Hepatocyte (in vitro differentiated cells): ENCODE data around the gene CDK11B. TPM values are rescaled to one million over a fixed set of nuclear protein-coding genes. Genes with fewer than 3 reads are reported as not detected.

ENCODE experiments used
- DNase-seq: peaks from one replicate; pipeline ENCODE4 v3.0.0-alpha.2; 2016; ENCODE audit warnings: low spot score
- H2AFZ ChIP-seq: fragments of 200-600 bp; sonication (generic); 2 replicates; pipeline ENCODE4 v1.6.0; 2016; ENCODE audit warnings: antibody characterized with exemption, mild to moderate bottlenecking
- H3K27ac ChIP-seq: fragments of 200-600 bp; sonication (generic); 2 replicates; pipeline ENCODE4 v1.5.1; 2016; ENCODE audit warnings: mild to moderate bottlenecking
- H3K27me3 ChIP-seq: fragments of 200-600 bp; sonication (generic); 2 replicates; pipeline ENCODE4 v1.6.1; 2016
- H3K36me3 ChIP-seq: fragments of 200-600 bp; sonication (generic); replicated peaks from 2 replicates; pipeline ENCODE4 v1.5.1; 2016; ENCODE audit warnings: low read depth; ENCODE audit not compliant: insufficient read depth
- H3K4me1 ChIP-seq: fragments of 200-600 bp; sonication (generic); 2 replicates; pipeline ENCODE4 v1.5.1; 2016; ENCODE audit warnings: mild to moderate bottlenecking, moderate library complexity; ENCODE audit not compliant: insufficient read depth
- H3K4me2 ChIP-seq: fragments of 200-600 bp; sonication (generic); 2 replicates; pipeline ENCODE4 v1.6.0; 2016
- H3K4me3 ChIP-seq: fragments of 200-600 bp; sonication (generic); 2 replicates; pipeline ENCODE4 v1.5.1; 2016; ENCODE audit warnings: mild to moderate bottlenecking
- H3K79me2 ChIP-seq: fragments of 200-600 bp; sonication (generic); 2 replicates; pipeline ENCODE4 v1.6.0; 2017; ENCODE audit warnings: mild to moderate bottlenecking
- H3K9me2 ChIP-seq: fragments of 200-600 bp; sonication (generic); replicated peaks from 2 replicates; pipeline ENCODE4 v1.6.0; 2017; ENCODE audit warnings: mild to moderate bottlenecking; ENCODE audit not compliant: insufficient read depth
- H3K9me3 ChIP-seq: fragments of 200-600 bp; sonication (generic); 2 replicates; pipeline ENCODE4 v1.5.1; 2016; ENCODE audit warnings: low read depth, mild to moderate bottlenecking
- H4K20me1 ChIP-seq: fragments of 200-600 bp; sonication (generic); 2 replicates; pipeline ENCODE4 v1.6.0; 2016; ENCODE audit warnings: mild to moderate bottlenecking; ENCODE audit not compliant: insufficient read depth, poor library complexity, severe bottlenecking
- CTCF ChIP-seq: fragments of 200-600 bp; sonication (generic); IDR thresholded peaks from 2 replicates; pipeline ENCODE4 v1.5.1; 2016; ENCODE audit warnings: antibody characterized with exemption, mild to moderate bottlenecking; ENCODE audit not compliant: poor library complexity
- EZH2 ChIP-seq: fragments of 200-600 bp; sonication (generic); IDR thresholded peaks from 2 replicates; pipeline ENCODE4 v1.6.1; 2016; ENCODE audit warnings: antibody characterized with exemption, mild to moderate bottlenecking, borderline replicate concordance
- EZH2phosphoT487 ChIP-seq: fragments of 200-600 bp; sonication (generic); IDR thresholded peaks from one replicate; pipeline ENCODE4 v1.6.1; 2018; ENCODE audit warnings: antibody characterized with exemption, mild to moderate bottlenecking, low read depth, moderate library complexity; ENCODE audit not compliant: unreplicated experiment, severe bottlenecking
- WGBS: methylation state at CpG from one replicate; pipeline ENCODE4 v1.1.6; 2016; ENCODE audit warnings: low lambda C conversion rate; ENCODE audit errors: missing lambda C conversion rate; 5-methylcytosine and 5-hydroxymethylcytosine counted together
- polyA plus RNA-seq: library from polyadenylated mRNA; unstranded; fragments of >200 nt; fragmentation: Nextera tagmentation; extraction: Ambion mirVana; gene quantifications from 2 replicates; pipeline ENCODE4 v1.2.1, GENCODE V29; 2016
- total RNA-seq: library from RNA; depleted of rRNA; stranded (reverse); fragments of >200 nt; gene quantifications from 2 replicates; pipeline ENCODE4 v1.2.3, GENCODE V29; 2014

CDK11B gene
- total and polyA plus RNA-seq, 2 experiments from 2014 or later: 7.5 to 15.3 TPM

DNA sequence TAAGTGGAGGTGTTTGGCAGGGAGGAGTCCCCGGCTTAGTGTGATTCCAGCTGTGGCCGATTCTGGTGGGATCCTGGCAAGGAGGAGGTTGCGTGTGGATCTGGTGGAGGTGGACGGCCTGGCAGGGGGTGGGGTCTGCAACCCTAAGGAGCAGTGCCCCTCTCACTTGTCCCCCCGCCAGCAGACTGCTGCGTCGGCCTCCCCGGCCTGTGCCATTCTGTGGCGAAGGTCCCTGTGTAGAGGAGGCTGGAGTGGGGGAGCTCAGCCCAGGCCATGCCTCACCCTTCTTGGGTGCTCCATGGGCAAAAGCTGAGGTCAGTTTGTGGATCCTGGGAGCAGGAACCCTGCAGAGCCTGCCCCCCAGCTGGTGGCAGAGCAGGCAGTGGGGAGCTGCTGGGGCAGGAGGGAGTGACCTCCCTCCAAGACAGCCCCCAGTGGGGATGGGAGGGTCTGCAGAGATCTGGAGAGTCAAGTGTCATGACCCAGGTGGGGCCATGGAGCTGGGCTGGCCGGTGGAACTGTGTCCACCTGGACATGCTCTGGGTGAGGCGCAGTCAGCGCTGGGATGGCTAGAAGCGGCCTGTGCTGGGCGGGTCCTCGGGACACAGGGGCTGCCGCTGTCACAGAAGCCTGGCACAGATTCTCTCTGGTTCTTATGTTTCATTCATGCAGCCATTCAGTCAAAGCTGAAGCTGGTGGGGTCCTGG lies 38.2 kb downstream of the CDK11B start:
- Histone ChIP-seq H3K79me2 (peaks cover 36% of the 10 kb centered on the region), H3K9me2 (no peaks in the 10 kb centered on the region), H3K9me3 (no peaks in the 10 kb centered on the region), H3K27me3 (no peaks in the 10 kb centered on the region), H3K27ac (no peak overlapping the region), H3K4me2 (no peak overlapping the region), H3K36me3 (no peaks in the 10 kb centered on the region), H3K4me3 (no peak overlapping the region), H4K20me1 (peaks cover 7% of the 10 kb centered on the region), H3K4me1 (peaks cover 9% of the 10 kb centered on the region), H2AFZ (no peak overlapping the region)
- WGBS: 95% methylated on average over 16 of the region's 16 CpGs
- no peak for DNase-seq
- no peak for TF ChIP-seq EZH2
- no peak for TF ChIP-seq CTCF
- no peak for TF ChIP-seq EZH2phosphoT487

- Histone ChIP-seq H3K27ac (no peak overlapping the region), H2AFZ (no peak overlapping the region), H3K4me3 (no peak overlapping the region), H3K4me2 (no peak overlapping the region), H3K36me3 (no peaks in the 10 kb centered on the region), H3K9me2 (no peaks in the 10 kb centered on the region), H4K20me1 (peaks cover 8% of the 10 kb centered on the region), H3K9me3 (no peaks in the 10 kb centered on the region), H3K27me3 (no peaks in the 10 kb centered on the region), H3K79me2 (peaks cover 37% of the 10 kb centered on the region), H3K4me1 (peaks cover 9% of the 10 kb centered on the region)
- no peak for DNase-seq
- TF ChIP-seq EZH2 (no peak), EZH2phosphoT487 (no peak)
- 81% methylated on average over 14 of the region's 14 CpGs for WGBS
These were observed 38.9 kb downstream of the CDK11B start for GRCh38 chr1:1619917-1620361.

- no peak for DNase-seq
- H3K4me1 ChIP-seq: peaks cover 15% of the 10 kb centered on the region
- no peak for TF ChIP-seq EZH2phosphoT487
- TF ChIP-seq CTCF: no peak
- no peak for TF ChIP-seq EZH2
- no peak overlapping the region for H3K27ac ChIP-seq
- peaks cover 14% of the 10 kb centered on the region for H4K20me1 ChIP-seq
- H3K27me3 ChIP-seq: no peaks in the 10 kb centered on the region
- no peaks in the 10 kb centered on the region for H3K9me2 ChIP-seq
- no peak overlapping the region for H2AFZ ChIP-seq
- WGBS: 97% methylated on average over 9 of the region's 9 CpGs
- H3K9me3 ChIP-seq: no peaks in the 10 kb centered on the region
- peaks cover 44% of the 10 kb centered on the region for H3K79me2 ChIP-seq
- no peak overlapping the region for H3K4me2 ChIP-seq
- no peak overlapping the region for H3K4me3 ChIP-seq
- H3K36me3 ChIP-seq: no peaks in the 10 kb centered on the region
These were observed 40.3 kb downstream of the CDK11B start for GRCh38 chr1:1618396-1619068.

GRCh38 chr1:1617925-1618324 lies 40.9 kb downstream of the CDK11B start:
- TF ChIP-seq CTCF (no peak), EZH2phosphoT487 (no peak), EZH2 (no peak)
- peaks cover 19% of the 10 kb centered on the region for H3K4me1 ChIP-seq
- no peak overlapping the region for H3K4me2 ChIP-seq
- H3K9me3 ChIP-seq: no peaks in the 10 kb centered on the region
- no peaks in the 10 kb centered on the region for H3K36me3 ChIP-seq
- peaks cover 50% of the 10 kb centered on the region for H3K79me2 ChIP-seq
- WGBS: 98% methylated on average over 6 of the region's 6 CpGs
- H2AFZ ChIP-seq: no peak overlapping the region
- no peaks in the 10 kb centered on the region for H3K9me2 ChIP-seq
- H4K20me1 ChIP-seq: peaks cover 14% of the 10 kb centered on the region
- no peak overlapping the region for H3K27ac ChIP-seq
- no peaks in the 10 kb centered on the region for H3K27me3 ChIP-seq
- H3K4me3 ChIP-seq: no peak overlapping the region
- DNase-seq: no peak
